ENCODE results near the gene RASSF4. TPM values are rescaled to one million over a fixed set of nuclear protein-coding genes. Genes with fewer than 3 reads are reported as not detected.

Gene RASSF4
- total and polyA plus RNA-seq, 9 of the 15 experiments (the other 6 are each of a cell fraction or from before 2014, with no cell fraction given): 0.01 to 0.62 (median 0.11) TPM; not detected in 3

GRCh38 chr10:44929356-44930255 is 30.0 kb upstream of the RASSF4 start:
- ChIA-PET CTCF (ENCODE audit: low intra/inter-chr PET ratio) (no interaction called here), POLR2A (interaction anchor here (1.6 kb wide), 1 partner anchor 49 kb away, joined by 4 read pairs; the partner anchor contains the start of gene DEPP1)
- no peak overlapping the region for H3K9ac ChIP-seq (ENCODE audit: insufficient read depth in 1 of 2, low read depth in 2 of 2, low read length in 2 of 2)
- peaks cover 2% of the 10 kb centered on the region; the same call in 1 of the 2 replicates for H4K20me1 ChIP-seq (replicated peaks; ENCODE audit: control insufficient read depth, insufficient read depth, low read length)
- H2AFZ ChIP-seq (ENCODE audit: low read depth, low read length): no peak overlapping the region
- H3K4me2 ChIP-seq (ENCODE audit: insufficient read depth, low read length): no peak overlapping the region
- no peaks in the 10 kb centered on the region for H3K9me3 ChIP-seq (replicated peaks; ENCODE audit: control insufficient read depth, insufficient read depth, low read depth, low read length)
- H3K27ac ChIP-seq (ENCODE audit: extremely low read depth, low read depth, low read length): no peak overlapping the region
- H3K4me3 ChIP-seq: no peak overlapping the region
- TF ChIP-seq SAFB (IDR thresholded peaks at IDR 0.05; ENCODE audit: borderline replicate concordance, low read depth, low read length): no peak
- TF ChIP-seq ZNF140 (CRISPR knock-in tag; IDR thresholded peaks at IDR 0.05): no peak
- no peak for TF ChIP-seq CHAMP1 (IDR thresholded peaks at IDR 0.05)
- no peak for TF ChIP-seq BRCA1 (IDR thresholded peaks at IDR 0.05)
- TF ChIP-seq BRCA1 (CRISPR knock-in tag; IDR thresholded peaks at IDR 0.05): no peak
- TF ChIP-seq SUPT5H (IDR thresholded peaks at IDR 0.05): no peak
- TF ChIP-seq KDM4B (IDR thresholded peaks at IDR 0.05; ENCODE audit: borderline replicate concordance in 2 of 2, low read depth in 1 of 2): no peak
- no peak for TF ChIP-seq ZNF217 (CRISPR knock-in tag; IDR thresholded peaks at IDR 0.05)
- no peak for TF ChIP-seq MAZ (CRISPR knock-in tag; conservative IDR thresholded peaks at IDR 0.05 in 1 of 2, IDR thresholded peaks at IDR 0.05 in 1 of 2)
- TF ChIP-seq ARHGAP35 (IDR thresholded peaks at IDR 0.05; ENCODE audit: partially characterized antibody): no peak
- TF ChIP-seq YY1 (IDR thresholded peaks at IDR 0.05; ENCODE audit: borderline replicate concordance in 1 of 3, control insufficient read depth in 1 of 3, extremely low read depth in 1 of 3, insufficient read depth in 3 of 3, insufficient read length in 1 of 3, insufficient replicate concordance in 2 of 3, low read depth in 1 of 3, low read length in 2 of 3): no peak
- no peak for TF ChIP-seq RBFOX2 (IDR thresholded peaks at IDR 0.05; ENCODE audit: low read depth, low read length)
- no peak for TF ChIP-seq TCF3 (CRISPR knock-in tag; IDR thresholded peaks at IDR 0.05)
- TF ChIP-seq HIVEP1 (CRISPR knock-in tag; IDR thresholded peaks at IDR 0.05): no peak
- no peak for TF ChIP-seq ZBTB1 (CRISPR knock-in tag; IDR thresholded peaks at IDR 0.05; ENCODE audit: borderline replicate concordance, low read depth)
- TF ChIP-seq MTA1 (IDR thresholded peaks at IDR 0.05; ENCODE audit: borderline replicate concordance): no peak
- no peak for TF ChIP-seq HDAC6 (IDR thresholded peaks at IDR 0.05; ENCODE audit: low read depth, low read length)
- no peaks in the 10 kb centered on the region for H3K36me3 ChIP-seq (ENCODE audit: control insufficient read depth, insufficient read depth, low read length)
- ATAC-seq: no peak
- DNase-seq (ENCODE audit: extremely low read depth in 1 of 4, low spot score in 3 of 4): no peak
- 3% methylated on average over 8 of the region's 8 CpGs for whole genome bisulfite sequencing (ENCODE audit: insufficient coverage, low coverage, missing lambda C conversion rate)
- peaks cover 0 to 5% of the 10 kb centered on the region in 2 experiments; a peak in 1 of 5 replicates for H3K4me1 ChIP-seq (replicated peaks in 1 of 2; ENCODE audit: control insufficient read depth in 2 of 2, insufficient read depth in 2 of 2, low read length in 2 of 2)
- FAIRE-seq: no peak
- no peaks in the 10 kb centered on the region for H3K79me2 ChIP-seq (ENCODE audit: control insufficient read depth, insufficient read depth, low read length)
- in situ Hi-C loops (cut with MboI): no loop called here
- intact Hi-C loops (cut with micrococcal nuclease): no loop called here
- no TSS peak for BruUV-seq (replicated peaks)
- no peaks in the 10 kb centered on the region for H3K9me1 ChIP-seq (ENCODE audit: control insufficient read depth, insufficient read depth, low read length)
- peaks cover 5 to 38% of the 10 kb centered on the region in 2 experiments; a peak in 4 of 5 replicates for H3K27me3 ChIP-seq (ENCODE audit: control insufficient read depth in 2 of 2, insufficient read depth in 2 of 2, low read length in 2 of 2)
